GM21515 (cell line): Measurements from ENCODE around the gene FBXW11.
"Not testable (repeated sequence)": the region's sequence is repeated elsewhere in the genome, so short reads cannot be mapped to it uniquely, and the experiment has no call there.

Source experiments
- ATAC-seq: cut with Tn5 transposase; IDR thresholded peaks from one replicate; pipeline ENCODE4 v1.9.1; 2021; ENCODE audit not compliant: unreplicated experiment

Gene FBXW11

GRCh38 chr5:172020110-172020786 lies 13.8 kb upstream of the FBXW11 start:
- ATAC-seq: not testable (repeated sequence)

- ATAC-seq: no peak
Measured at GRCh38 chr5:172015346-172015745, 8.9 kb upstream of the FBXW11 start.

GRCh38 chr5:172010278-172010677 lies 3.8 kb upstream of the FBXW11 start:
- no peak for ATAC-seq

GRCh38 chr5:172009536-172010270 lies 3.3 kb upstream of the FBXW11 start:
- ATAC-seq: no peak

GRCh38 chr5:172008689-172009141 lies 2.3 kb upstream of the FBXW11 start:
- ATAC-seq: no peak

- no peak for ATAC-seq
Measured at GRCh38 chr5:172008111-172008455, 1.6 kb upstream of the FBXW11 start.

- peak; percentile 0 for ATAC-seq
Measured at GRCh38 chr5:172007175-172008110, 1.0 kb upstream of the FBXW11 start.

GRCh38 chr5:172005708-172006320 lies 624 bp downstream of the FBXW11 start:
- ATAC-seq: peak; percentile 8

GRCh38 chr5:172004824-172005237 lies 1.6 kb downstream of the FBXW11 start:
- ATAC-seq: no peak

GRCh38 chr5:172003746-172004145 lies 2.7 kb downstream of the FBXW11 start:
- no peak for ATAC-seq

- no peak for ATAC-seq
Measured at GRCh38 chr5:172002840-172003512, 3.5 kb downstream of the FBXW11 start.

GRCh38 chr5:172002310-172002709 lies 4.1 kb downstream of the FBXW11 start:
- no peak for ATAC-seq

GRCh38 chr5:171999877-172000276 lies 6.6 kb downstream of the FBXW11 start:
- peak; percentile 43 for ATAC-seq

- no peak for ATAC-seq
Measured at GRCh38 chr5:171999100-171999499, 7.3 kb downstream of the FBXW11 start.

- ATAC-seq: no peak
Measured at GRCh38 chr5:171997011-171997410, 9.4 kb downstream of the FBXW11 start.

GRCh38 chr5:171992813-171993212 lies 13.6 kb downstream of the FBXW11 start:
- ATAC-seq: no peak

GRCh38 chr5:171992305-171992704 lies 14.1 kb downstream of the FBXW11 start:
- ATAC-seq: no peak

GRCh38 chr5:171990713-171991015 lies 15.8 kb downstream of the FBXW11 start:
- no peak for ATAC-seq

GRCh38 chr5:171989946-171990712 lies 16.3 kb downstream of the FBXW11 start:
- ATAC-seq: no peak

- peak; percentile 54 for ATAC-seq
Measured at GRCh38 chr5:171989276-171989675, 17.2 kb downstream of the FBXW11 start.
